HG03520 (cell line): Measurements from ENCODE around the gene PRKD2.

Source experiments
- ATAC-seq: cut with Tn5 transposase; IDR thresholded peaks from one replicate; pipeline ENCODE4 v1.9.1; 2021; ENCODE audit warnings: mild to moderate bottlenecking, moderate library complexity; ENCODE audit not compliant: unreplicated experiment

PRKD2 gene

GRCh38 chr19:46725036-46725820 is 8.3 kb upstream of the PRKD2 start:
- ATAC-seq = no peak

GRCh38 chr19:46724468-46724867 is 7.6 kb upstream of the PRKD2 start:
- no peak for ATAC-seq

DNA sequence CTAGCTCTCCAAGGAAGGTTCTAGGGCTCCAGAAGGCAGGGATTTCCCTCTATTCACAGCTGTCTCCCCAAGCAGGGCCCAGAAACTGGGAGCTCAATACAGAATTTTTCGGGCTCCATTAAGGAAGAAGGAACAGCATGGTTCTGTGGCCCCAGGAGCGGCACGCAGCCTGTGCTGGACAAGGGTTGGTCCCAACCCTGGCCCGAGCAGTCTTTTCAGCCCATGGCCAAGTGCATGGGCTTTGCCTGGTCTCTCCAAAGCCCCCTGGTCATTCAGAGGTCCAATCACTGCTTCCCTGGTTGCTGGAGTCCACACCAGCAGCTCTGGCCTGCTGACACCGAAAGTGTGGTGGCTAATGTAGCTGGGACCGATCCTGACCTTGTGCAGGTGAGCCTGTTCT is 6.6 kb upstream of the PRKD2 start:
- no peak for ATAC-seq

GRCh38 chr19:46723023-46723461 is 6.1 kb upstream of the PRKD2 start:
- no peak for ATAC-seq

GRCh38 chr19:46722421-46723022 is 5.6 kb upstream of the PRKD2 start:
- no peak for ATAC-seq

GRCh38 chr19:46722004-46722380 is 5.1 kb upstream of the PRKD2 start:
- no peak for ATAC-seq

GRCh38 chr19:46721269-46722003 is 4.5 kb upstream of the PRKD2 start:
- ATAC-seq = no peak

GRCh38 chr19:46720503-46721239 is 3.8 kb upstream of the PRKD2 start:
- no peak for ATAC-seq

- ATAC-seq = no peak
Observed at GRCh38 chr19:46719629-46720502, 3.0 kb upstream of the PRKD2 start.

DNA sequence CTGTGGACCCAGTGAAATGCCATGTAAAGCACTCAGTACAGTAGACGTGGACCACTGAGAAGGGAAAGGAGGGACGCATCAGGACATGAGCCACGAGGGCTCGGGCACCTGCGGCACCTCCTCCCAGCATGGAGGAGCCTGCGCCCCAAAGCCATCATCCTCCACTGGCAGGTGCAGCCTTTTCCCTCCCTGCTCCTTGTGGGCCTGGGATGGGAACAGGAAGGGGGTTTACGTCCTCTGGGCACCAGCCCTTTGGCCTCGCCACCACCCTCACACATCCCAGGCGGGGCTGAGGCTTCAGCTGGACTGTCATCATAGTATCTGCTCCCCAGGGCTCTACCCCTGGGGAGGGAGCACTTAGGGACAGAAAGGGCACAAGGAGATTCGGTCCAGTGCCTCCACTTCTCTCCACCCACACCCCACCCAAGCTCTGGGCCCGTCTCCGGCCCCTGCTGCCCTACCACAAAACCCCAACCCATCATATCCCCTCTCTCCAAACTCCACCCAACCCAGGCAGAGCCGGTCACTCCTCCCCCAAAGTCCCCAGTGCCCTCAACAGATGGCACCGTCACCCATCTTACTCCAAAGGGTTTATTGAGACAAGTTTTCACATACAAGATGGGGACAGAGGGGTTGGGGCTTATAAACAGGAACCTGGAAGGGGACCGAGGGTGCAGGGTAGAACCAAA is 2.2 kb upstream of the PRKD2 start:
- no peak for ATAC-seq

GRCh38 chr19:46718157-46718933 is 1.4 kb upstream of the PRKD2 start:
- ATAC-seq = no peak

- ATAC-seq = no peak
Observed at GRCh38 chr19:46717716-46718143, 816 bp upstream of the PRKD2 start.

- no peak for ATAC-seq
Observed at GRCh38 chr19:46716672-46717033, 261 bp downstream of the PRKD2 start.

DNA sequence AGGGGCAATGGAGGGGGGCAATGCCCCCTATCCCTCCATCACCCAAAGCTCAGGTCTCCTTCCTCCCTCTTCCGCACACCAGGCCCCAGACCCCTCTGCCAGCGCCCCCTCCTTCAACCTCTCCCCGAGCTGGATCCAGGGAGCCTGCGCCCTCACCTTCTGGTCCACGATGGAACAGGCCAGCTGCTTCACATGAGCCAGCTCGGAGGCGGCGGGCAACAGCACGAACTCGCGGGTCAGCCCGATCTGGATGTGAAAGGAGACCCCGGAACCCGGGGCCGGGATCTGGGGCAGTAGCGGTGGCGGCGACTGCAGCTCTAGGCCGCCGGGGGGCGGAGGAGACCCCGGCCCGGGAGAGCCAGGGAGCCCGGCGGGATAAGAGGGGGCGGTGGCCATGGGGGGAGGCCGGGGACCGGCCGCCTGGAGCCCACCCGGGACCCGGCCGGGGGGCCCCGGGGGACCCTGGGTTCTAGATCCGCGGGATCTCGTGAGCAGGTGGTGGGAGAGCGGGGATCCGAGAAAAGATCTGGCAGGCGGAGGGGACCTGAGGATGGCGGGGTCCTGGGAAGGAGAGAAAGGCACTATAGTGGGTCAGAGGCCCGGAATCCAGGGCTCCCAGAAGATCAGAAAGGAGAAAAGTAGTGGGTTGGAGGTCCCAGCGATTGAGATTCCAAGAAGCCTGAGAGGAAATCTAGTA is 791 bp downstream of the PRKD2 start:
- ATAC-seq = no peak

- no peak for ATAC-seq
Observed at GRCh38 chr19:46715620-46715974, 1.3 kb downstream of the PRKD2 start.

DNA sequence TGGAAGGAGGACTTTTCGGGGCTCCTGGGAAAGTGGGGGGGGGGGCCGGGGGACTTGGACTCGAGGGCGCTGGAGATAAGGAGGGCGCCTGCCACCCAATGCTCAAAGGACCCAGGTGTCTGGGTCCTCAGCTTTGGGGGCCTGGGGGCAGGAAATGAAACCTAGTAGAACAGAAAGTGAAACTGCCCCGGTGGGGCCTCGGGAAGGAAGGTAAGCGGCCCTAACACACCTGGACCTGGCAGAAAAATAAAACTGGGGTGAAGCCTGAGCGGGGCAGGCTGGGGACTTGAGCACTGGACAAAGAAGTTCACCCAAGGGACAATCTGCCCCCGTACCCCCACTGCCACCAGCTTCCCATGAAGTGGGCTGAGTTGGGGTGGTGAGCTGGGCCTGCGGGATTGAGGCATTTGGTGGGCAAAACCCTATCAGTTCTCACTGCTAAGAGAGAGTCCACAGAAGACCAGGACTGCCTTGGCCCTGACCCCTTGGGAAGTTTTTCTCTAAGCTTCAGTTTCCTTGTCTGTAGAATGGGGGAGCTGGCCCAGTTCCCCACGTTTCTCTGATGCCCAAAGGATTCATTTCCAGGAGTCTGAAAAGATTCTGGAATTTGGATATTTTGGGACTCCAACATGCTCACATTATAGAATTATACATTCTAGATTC is 2.3 kb downstream of the PRKD2 start:
- ATAC-seq = no peak

- no peak for ATAC-seq
Observed at GRCh38 chr19:46713781-46714443, 3.0 kb downstream of the PRKD2 start.
